Measurements from ENCODE around the gene GPRIN2.
"Not testable (repeated sequence)": the region's sequence is repeated elsewhere in the genome, so short reads cannot be mapped to it uniquely, and the experiment has no call there.

The GPRIN2 gene

GRCh38 chr10:46556515-46557318, at the start of gene GPRIN2:
TSS of gene GPRIN2 (minus strand) at chr10:46556658. CDS start at chr10:46550736, 5,922 bp downstream.
- DNase-seq = no peak

GRCh38 chr10:46600516-46600915, 44.1 kb upstream of the GPRIN2 start:
- not testable (repeated sequence) for DNase-seq

- DNase-seq = not testable (repeated sequence)
Observed at GRCh38 chr10:46597616-46598246, 41.3 kb upstream of the GPRIN2 start.

- DNase-seq = not testable (repeated sequence)
Observed at GRCh38 chr10:46596570-46596969, 40.1 kb upstream of the GPRIN2 start.

GRCh38 chr10:46594453-46595063, 38.1 kb upstream of the GPRIN2 start:
- DNase-seq = not testable (repeated sequence)

GRCh38 chr10:46593307-46593706, 36.8 kb upstream of the GPRIN2 start:
- DNase-seq = not testable (repeated sequence)

GRCh38 chr10:46591053-46591452, 34.6 kb upstream of the GPRIN2 start:
- DNase-seq = not testable (repeated sequence)

- DNase-seq = not testable (repeated sequence)
Observed at GRCh38 chr10:46589589-46589988, 33.1 kb upstream of the GPRIN2 start.

GRCh38 chr10:46588221-46588620, 31.8 kb upstream of the GPRIN2 start:
- not testable (repeated sequence) for DNase-seq

- not testable (repeated sequence) for DNase-seq
Observed at GRCh38 chr10:46587546-46587945, 31.1 kb upstream of the GPRIN2 start.

- not testable (repeated sequence) for DNase-seq
Observed at GRCh38 chr10:46585246-46585645, 28.8 kb upstream of the GPRIN2 start.

- DNase-seq = not testable (repeated sequence)
Observed at GRCh38 chr10:46584196-46584595, 27.7 kb upstream of the GPRIN2 start.

- DNase-seq = not testable (repeated sequence)
Observed at GRCh38 chr10:46582568-46582967, 26.1 kb upstream of the GPRIN2 start.

GRCh38 chr10:46581997-46582396, 25.5 kb upstream of the GPRIN2 start:
- not testable (repeated sequence) for DNase-seq

- not testable (repeated sequence) for DNase-seq
Observed at GRCh38 chr10:46579378-46579777, 22.9 kb upstream of the GPRIN2 start.

GRCh38 chr10:46578474-46579178, 22.2 kb upstream of the GPRIN2 start, which contains the start of gene SYT15:
TSS of gene SYT15 (plus strand) at chr10:46579128. CDS start at chr10:46579169, 41 bp downstream.
- DNase-seq = not testable (repeated sequence)

- DNase-seq = not testable (repeated sequence)
Observed at GRCh38 chr10:46577624-46578473, 21.4 kb upstream of the GPRIN2 start.

GRCh38 chr10:46573884-46574283, 17.4 kb upstream of the GPRIN2 start:
- DNase-seq = not testable (repeated sequence)

- not testable (repeated sequence) for DNase-seq
Observed at GRCh38 chr10:46573314-46573713, 16.9 kb upstream of the GPRIN2 start.

GRCh38 chr10:46572765-46573164, 16.3 kb upstream of the GPRIN2 start:
- not testable (repeated sequence) for DNase-seq

- DNase-seq = not testable (repeated sequence)
Observed at GRCh38 chr10:46570655-46571054, 14.2 kb upstream of the GPRIN2 start.

GRCh38 chr10:46567151-46567550, 10.7 kb upstream of the GPRIN2 start:
- DNase-seq = not testable (repeated sequence)
